SKM-1 treated with dmso at 0.1 percent for 144 hours (cell line): ENCODE measurements around the gene TLE4.
A peak's percentile ranks its signal among the peaks of the same experiment; 100 is the strongest.
"Not testable (repeated sequence)": the region's sequence is repeated elsewhere in the genome, so short reads cannot be mapped to it uniquely, and the experiment has no call there.

Source experiments
- DNase-seq: peaks from one replicate; lab custom pipeline; 2025; ENCODE audit not compliant: unreplicated experiment; lab: John Stamatoyannopoulos, UW

Gene TLE4

DNA sequence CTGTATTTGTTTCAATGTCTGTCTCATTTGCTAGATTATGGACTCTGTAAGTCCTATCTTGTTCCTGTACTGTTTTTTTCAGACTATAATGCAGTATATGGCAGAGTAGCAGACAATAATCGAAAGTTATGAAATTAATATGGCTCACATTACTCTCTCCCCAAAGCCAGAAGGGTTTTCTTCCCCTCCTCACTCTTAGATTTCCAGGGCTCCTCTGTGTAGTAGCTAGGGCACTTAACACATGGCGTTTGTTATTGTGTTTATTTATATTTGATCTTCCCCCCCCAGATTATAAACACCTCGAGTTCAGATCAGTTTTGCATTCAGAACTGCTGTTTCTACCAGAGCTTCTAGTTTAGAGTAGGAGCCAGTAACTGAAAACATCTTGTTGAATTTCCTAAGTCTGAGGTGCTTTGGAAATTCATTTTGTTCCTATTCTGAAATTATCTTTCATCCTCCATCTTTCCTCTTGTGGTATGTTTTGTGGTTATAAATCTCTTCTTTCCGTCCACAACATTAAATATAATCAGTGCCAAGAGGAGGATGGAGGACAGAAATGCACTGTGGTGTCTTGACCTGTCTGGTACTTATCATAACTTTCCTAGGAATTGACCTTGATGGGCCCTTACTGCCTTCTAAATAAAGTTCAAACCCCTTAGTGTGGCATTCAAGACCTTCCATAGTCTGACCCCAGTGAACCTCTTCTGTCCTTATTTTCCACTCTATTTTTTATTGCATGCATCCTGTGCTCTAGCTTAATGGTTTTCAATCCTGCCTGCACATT, 27.0 kb downstream of the TLE4 start:
- DNase-seq, result no peak

DNA sequence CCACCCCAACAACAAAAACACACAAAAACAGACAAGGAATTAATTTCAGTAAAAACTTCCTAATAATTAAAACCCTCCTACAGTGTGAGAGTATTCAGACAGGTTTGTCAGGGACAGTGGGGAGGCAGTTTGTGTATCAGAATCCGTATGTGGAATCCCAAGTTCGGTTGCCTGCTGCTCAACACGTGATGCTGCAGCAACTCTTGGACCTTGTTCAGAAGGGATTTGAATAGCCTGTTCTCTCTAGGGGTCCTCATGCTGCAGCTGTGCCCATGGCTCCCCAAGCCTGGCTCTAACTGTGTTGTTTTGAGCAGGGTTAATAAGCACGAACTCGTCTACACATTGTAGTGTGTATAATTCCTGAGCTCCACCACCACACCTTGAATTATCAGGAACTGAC, 28.7 kb downstream of the TLE4 start:
- DNase-seq, result no peak

DNA sequence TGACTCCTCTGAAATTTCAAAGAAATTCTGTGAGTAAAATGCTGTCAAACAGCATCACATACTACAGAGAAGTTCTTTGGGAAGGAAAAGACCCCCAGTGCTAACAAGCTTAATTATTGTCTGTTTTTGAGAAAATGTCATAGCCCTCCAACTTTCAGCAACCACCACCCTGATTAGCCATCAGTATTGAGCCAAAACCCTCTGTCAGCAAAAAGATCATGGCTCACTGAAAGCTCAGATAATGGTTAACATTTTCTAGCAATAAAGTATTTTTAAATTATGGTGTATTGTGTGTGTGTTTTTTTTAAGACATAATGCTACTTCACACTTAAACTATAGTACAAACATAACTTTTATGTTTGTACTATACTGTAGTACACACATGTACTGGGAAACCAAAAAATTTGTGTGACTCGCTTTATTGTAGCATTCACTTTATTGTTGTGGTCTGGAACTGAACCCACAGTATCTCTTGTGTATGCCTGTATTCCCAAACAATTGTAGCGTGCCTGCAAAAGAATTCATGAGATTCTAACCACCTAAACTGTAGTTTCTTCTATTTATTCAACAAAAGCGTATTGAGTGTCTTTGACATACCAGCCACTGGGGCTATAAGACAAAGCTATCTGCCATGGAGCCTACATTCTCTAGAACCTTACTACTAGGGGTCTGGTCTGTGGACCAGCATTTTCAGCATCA, 31.6 kb downstream of the TLE4 start:
- DNase-seq, result no peak

DNA sequence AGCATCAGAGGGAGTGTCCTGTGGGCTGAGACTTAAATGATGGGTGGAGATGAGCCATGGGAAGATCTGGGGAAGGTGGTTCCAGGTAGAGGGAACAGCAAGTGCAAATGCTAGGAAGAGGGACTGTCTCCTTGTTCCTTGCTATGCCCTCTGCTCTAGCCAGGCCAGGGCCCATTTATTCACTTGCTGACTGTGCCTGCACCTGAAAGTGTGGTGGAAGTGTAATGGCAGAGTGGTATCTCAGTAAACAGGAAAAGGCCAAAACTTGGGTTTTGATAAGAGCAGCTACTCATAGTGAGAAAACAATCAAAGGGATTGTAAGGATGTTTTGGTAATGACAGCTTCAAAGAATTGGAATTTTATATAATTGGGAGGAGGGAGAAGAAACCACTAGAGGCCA, 32.4 kb downstream of the TLE4 start:
- no peak for DNase-seq

GRCh38 chr9:79604921-79605562, 33.3 kb downstream of the TLE4 start:
- DNase-seq, result no peak

DNA sequence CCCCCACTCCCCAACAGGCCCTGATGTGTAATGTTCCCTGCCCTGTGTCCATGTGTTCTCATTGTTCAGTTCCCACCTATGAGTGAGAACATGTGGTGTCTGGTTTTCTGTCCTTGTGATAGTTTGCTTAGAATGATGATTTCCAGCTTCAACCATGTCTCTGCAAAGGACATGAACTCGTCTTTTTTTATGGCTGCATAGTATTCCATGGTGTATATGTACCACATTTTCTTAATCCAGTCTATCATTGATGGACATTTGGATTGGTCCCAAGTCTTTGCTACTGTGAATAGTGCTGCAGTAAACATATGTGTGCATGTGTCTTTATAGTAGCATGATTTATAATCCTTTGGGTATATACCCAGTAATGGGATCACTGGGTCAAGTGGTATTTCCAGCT, 34.8 kb downstream of the TLE4 start:
- not testable (repeated sequence) for DNase-seq

GRCh38 chr9:79609468-79610018, 37.8 kb downstream of the TLE4 start:
- DNase-seq, result no peak

DNA sequence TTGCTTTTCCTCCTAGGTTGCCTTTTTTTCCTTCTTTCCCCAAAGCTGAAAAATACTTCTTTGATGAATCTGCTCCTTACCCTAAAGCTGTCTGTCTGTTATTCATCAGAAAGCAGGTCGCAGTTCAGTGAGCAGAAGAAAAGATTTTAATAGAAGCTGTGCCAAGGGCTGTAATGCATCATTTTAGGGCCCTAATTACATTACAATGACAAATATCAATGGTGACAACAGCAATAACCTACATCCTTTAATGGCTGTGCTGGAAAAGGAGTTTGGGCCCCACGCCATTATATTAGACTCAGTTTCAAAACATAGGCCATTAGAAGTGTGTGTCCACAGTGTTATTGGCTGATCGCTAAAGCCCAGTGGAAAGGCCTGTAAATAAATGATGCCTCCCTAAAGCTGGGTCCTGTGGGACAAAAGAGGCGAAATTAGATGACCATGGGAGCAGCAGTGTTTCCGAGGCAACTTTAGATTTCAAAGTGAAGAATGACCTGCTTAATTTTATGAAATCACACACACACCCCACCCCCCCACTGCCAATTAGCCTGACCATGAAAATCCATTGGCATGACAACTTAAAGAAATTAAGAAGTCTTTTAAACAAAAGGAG, 38.4 kb downstream of the TLE4 start:
- no peak for DNase-seq

DNA sequence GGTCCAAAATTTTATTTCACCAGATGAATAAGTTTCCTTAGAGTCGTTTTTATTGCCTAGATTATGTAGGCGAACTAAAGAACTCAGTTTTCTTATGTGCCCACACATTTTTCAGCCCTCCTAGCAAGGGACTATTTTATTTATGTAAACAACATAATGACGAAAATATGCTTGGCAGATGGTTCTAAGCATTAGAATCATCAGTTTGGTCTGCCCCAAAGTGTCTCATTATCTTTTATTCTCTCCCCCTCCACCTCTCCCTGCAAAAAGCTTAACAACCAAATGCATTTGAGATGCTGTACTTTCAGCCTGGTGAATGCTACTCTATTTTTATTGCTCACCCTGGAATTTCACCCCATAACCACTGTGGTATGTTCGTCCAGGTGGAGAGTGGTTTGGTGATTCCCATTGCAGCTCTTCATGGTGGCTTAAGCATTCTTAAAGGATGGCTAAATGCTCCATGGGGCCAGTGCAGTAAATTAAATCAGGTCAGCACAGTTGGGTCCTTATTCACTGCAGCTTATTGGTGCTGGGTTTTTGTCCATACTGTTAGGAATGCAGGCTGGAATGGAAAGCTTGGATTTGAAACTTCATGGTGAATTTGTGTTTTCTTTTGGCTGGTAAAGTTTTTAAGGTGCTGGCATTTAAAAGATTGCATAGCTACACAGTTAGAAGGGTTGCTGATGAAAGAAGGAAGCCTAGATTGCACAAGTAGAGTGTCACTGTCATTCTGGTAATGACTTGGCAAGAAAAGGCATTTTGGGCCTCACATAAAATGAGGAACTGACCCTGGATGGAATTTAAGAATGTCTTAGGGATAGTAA, 39.2 kb downstream of the TLE4 start:
- peak; percentile 71 for DNase-seq

- DNase-seq, result no peak
Observed at GRCh38 chr9:79613145-79613544, 41.4 kb downstream of the TLE4 start.

DNA sequence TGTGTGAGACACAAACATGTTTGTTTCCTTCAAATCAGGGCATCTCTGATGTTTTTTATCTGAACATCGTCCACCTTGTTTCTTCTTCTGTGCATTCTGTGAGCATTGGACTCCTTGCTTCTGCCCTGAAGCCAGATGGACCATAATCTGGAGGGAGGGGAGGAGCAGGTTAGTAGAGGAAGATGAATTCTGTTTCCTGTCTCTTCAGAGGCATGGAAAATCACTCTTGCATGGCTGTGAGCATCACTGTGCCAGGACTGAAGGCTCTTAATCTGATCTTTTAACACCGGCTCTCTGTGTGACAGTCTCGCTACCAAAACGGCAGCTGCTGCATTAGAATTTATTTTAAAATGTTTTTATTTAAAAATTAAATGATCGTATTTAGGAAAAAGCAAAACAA, 43.3 kb downstream of the TLE4 start:
- DNase-seq, result no peak

- DNase-seq, result no peak
Observed at GRCh38 chr9:79616013-79616412, 44.2 kb downstream of the TLE4 start.

- no peak for DNase-seq
Observed at GRCh38 chr9:79616971-79617370, 45.2 kb downstream of the TLE4 start.

GRCh38 chr9:79617395-79617794, 45.6 kb downstream of the TLE4 start:
- no peak for DNase-seq

DNA sequence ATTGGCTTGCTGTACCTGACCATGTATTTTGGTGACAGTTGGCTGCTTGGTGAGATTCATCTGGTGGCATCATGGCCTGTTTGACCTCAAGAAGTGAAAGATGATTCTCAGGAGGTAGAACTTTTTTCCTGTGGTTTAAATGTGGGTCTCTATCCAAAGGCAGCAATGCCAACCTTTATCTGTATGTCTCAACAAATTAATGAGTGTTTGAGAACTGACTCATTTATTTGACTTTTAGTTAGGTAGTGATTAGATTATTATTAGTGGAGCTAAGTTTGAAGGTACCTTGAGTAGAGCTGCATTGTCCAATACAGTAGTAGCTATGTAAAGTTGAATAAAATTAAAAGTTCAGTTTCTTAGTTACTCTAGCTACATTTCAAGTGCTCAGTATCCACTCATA, 48.2 kb downstream of the TLE4 start:
- DNase-seq, result no peak

DNA sequence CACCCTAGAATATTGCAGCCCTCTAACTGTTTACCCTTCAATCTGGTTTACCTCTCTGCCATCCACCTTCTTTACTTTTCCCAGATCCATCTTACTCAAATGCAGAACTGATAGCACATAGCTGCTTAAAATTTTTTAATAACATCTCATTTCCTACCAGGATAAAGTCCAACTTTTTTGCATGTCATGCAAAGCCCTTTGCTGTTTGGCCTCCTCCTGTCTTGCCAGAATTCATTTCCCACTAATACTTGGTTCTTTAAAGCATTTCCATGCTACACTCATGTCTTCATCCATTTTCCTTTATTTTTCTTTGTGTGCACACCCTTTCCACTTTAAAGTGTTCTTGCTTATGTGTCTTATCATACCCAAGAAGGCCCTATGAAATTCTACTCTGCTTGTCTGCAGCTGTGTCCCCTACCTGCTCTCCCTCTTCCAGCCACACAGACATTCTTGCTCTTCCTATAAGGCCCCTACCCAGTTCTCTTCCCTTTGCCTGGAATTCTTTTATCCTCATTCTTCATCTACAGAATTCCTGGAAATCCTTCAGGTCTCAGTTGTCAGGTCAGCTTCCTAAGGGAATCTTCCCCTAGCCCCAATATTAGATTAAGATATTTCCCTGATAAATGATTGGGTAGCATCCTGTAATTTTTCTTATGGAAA, 50.3 kb downstream of the TLE4 start:
- no peak for DNase-seq

GRCh38 chr9:79623799-79624721, 52.3 kb downstream of the TLE4 start:
- DNase-seq, result peak; percentile 70

- DNase-seq, result no peak
Observed at GRCh38 chr9:79629721-79630120, 58.0 kb downstream of the TLE4 start.
